ENCODE measurements around the gene A1CF. TPM values are rescaled to one million over a fixed set of nuclear protein-coding genes. Genes with fewer than 3 reads are reported as not detected.
"Not testable (repeated sequence)": the region's sequence is repeated elsewhere in the genome, so short reads cannot be mapped to it uniquely, and the experiment has no call there.

A1CF gene
- total RNA-seq, 2 donors from 2014 or later, result not detected

GRCh38 chr10:50788951-50789945 is 96.2 kb downstream of the A1CF start:
- H3K9me3 Mint-ChIP-seq, result peaks cover 3% of the 10 kb centered on the region
- no peaks in the 10 kb centered on the region for H3K4me1 Mint-ChIP-seq
- no peak overlapping the region for H3K4me3 Mint-ChIP-seq
- no peak for ATAC-seq (replicated peaks)
- no peaks in the 10 kb centered on the region for H3K36me3 Mint-ChIP-seq (ENCODE audit: low read depth)
- H3K27ac Mint-ChIP-seq, result no peak overlapping the region
- H3K27me3 Mint-ChIP-seq, result peaks cover 10% of the 10 kb centered on the region

- not testable (repeated sequence) for H3K4me3 Mint-ChIP-seq; ATAC-seq (replicated peaks); H3K27me3 Mint-ChIP-seq; H3K36me3 Mint-ChIP-seq (ENCODE audit: low read depth); H3K9me3 Mint-ChIP-seq; H3K4me1 Mint-ChIP-seq; H3K27ac Mint-ChIP-seq
Measured at GRCh38 chr10:50787962-50788361, 97.5 kb downstream of the A1CF start.

- not testable (repeated sequence) for H3K4me1 Mint-ChIP-seq; H3K36me3 Mint-ChIP-seq (ENCODE audit: low read depth); ATAC-seq (replicated peaks); H3K4me3 Mint-ChIP-seq; H3K27me3 Mint-ChIP-seq; H3K27ac Mint-ChIP-seq; H3K9me3 Mint-ChIP-seq
Measured at GRCh38 chr10:50782017-50782416, 103.4 kb downstream of the A1CF start.

GRCh38 chr10:50780036-50780435 is 105.4 kb downstream of the A1CF start:
- not testable (repeated sequence) for H3K27ac Mint-ChIP-seq; H3K4me1 Mint-ChIP-seq; H3K4me3 Mint-ChIP-seq; H3K36me3 Mint-ChIP-seq (ENCODE audit: low read depth); H3K9me3 Mint-ChIP-seq; ATAC-seq (replicated peaks); H3K27me3 Mint-ChIP-seq

- H3K4me3 Mint-ChIP-seq; H3K9me3 Mint-ChIP-seq; H3K27me3 Mint-ChIP-seq; H3K36me3 Mint-ChIP-seq (ENCODE audit: low read depth); ATAC-seq (replicated peaks); H3K4me1 Mint-ChIP-seq; H3K27ac Mint-ChIP-seq: not testable (repeated sequence)
Measured at GRCh38 chr10:50774868-50775267, 110.6 kb downstream of the A1CF start.

- ATAC-seq (replicated peaks); H3K9me3 Mint-ChIP-seq; H3K4me1 Mint-ChIP-seq; H3K4me3 Mint-ChIP-seq; H3K27me3 Mint-ChIP-seq; H3K27ac Mint-ChIP-seq; H3K36me3 Mint-ChIP-seq (ENCODE audit: low read depth): not testable (repeated sequence)
Measured at GRCh38 chr10:50772042-50772441, 113.4 kb downstream of the A1CF start.

- not testable (repeated sequence) for H3K27ac Mint-ChIP-seq; H3K4me1 Mint-ChIP-seq; H3K9me3 Mint-ChIP-seq; ATAC-seq (replicated peaks); H3K4me3 Mint-ChIP-seq; H3K36me3 Mint-ChIP-seq (ENCODE audit: low read depth); H3K27me3 Mint-ChIP-seq
Measured at GRCh38 chr10:50766774-50767513, 118.5 kb downstream of the A1CF start.

Other genes starting within 250 kb of the A1CF start
- 1 to 10 TPM; 2.0 to 2.5 TPM for gene ASAH2B, start 145.7 kb downstream of the A1CF start, total RNA-seq
- under 1 TPM in 1 of 2 donors, not detected in 1; 0.42 TPM for gene PRKG1, start 188.9 kb upstream of the A1CF start, total RNA-seq